IMR-90 (cell line): ENCODE data around the gene PRMT7. TPM values are rescaled to one million over a fixed set of nuclear protein-coding genes. Genes with fewer than 3 reads are reported as not detected.

ENCODE experiments used
- ATAC-seq: fragments of 200-7000 bp; cut with Tn5 transposase; 2 replicates; pipeline ENCODE4 v1.9.1; 2020; ENCODE audit warnings: low read depth, mild to moderate bottlenecking, moderate library complexity
- BruUV-seq: library from RNA; stranded (reverse); fragments of 400-500 nt; replicated peaks from 2 replicates; lab custom pipeline; 2021; lab: Mats Ljungman, UMichigan
- CTCF ChIA-PET: fragments of 300-600 bp; formaldehyde crosslinking; extraction: SDS; loops from one replicate; lab custom pipeline; 2021; ENCODE audit warnings: antibody characterized with exemption; lab: Yijun Ruan, JAX
- POLR2A ChIA-PET: fragments of 300-600 bp; sonication (Branson Sonifier 250); formaldehyde crosslinking; loops from one replicate; lab custom pipeline; 2022; ENCODE audit warnings: antibody characterized with exemption; ENCODE audit not compliant: unreplicated experiment; lab: Charles Lee
- DNase-seq: peaks from one replicate; pipeline ENCODE4 v3.0.0; 2013
- H2AFZ ChIP-seq: replicated peaks from 2 replicates; pipeline ENCODE3; 2013; ENCODE audit warnings: low read length, mild to moderate bottlenecking; ENCODE audit not compliant: poor library complexity
- H2AK5ac ChIP-seq: 2 replicates; pipeline ENCODE4 v1.6.1; 2013; ENCODE audit warnings: low read depth, low read length, inconsistent platforms
- H2AK9ac ChIP-seq: replicated peaks from 2 replicates; pipeline ENCODE3; 2013; ENCODE audit warnings: mild to moderate bottlenecking, low read depth, low read length, moderate library complexity; ENCODE audit not compliant: poor library complexity
- H2BK120ac ChIP-seq: 2 replicates; pipeline ENCODE4 v1.6.1; 2013; ENCODE audit warnings: low read depth, low read length, inconsistent platforms
- H2BK15ac ChIP-seq: 3 replicates; pipeline ENCODE4 v1.6.1; 2013; ENCODE audit warnings: low read depth, low read length, inconsistent platforms
- H2BK20ac ChIP-seq: 2 replicates; pipeline ENCODE4 v1.6.1; 2013; ENCODE audit warnings: low read depth, mild to moderate bottlenecking, inconsistent platforms, low read length, moderate library complexity
- H2BK5ac ChIP-seq: 2 replicates; pipeline ENCODE4 v1.6.1; 2013; ENCODE audit warnings: mild to moderate bottlenecking, low read depth, low read length, inconsistent platforms; ENCODE audit not compliant: poor library complexity, severe bottlenecking
- H3K14ac ChIP-seq: replicated peaks from 2 replicates; pipeline ENCODE4 v1.6.1; 2013; ENCODE audit warnings: low read depth, low read length, inconsistent platforms
- H3K18ac ChIP-seq: 2 replicates; pipeline ENCODE4 v1.6.1; 2013; ENCODE audit warnings: low read depth, low read length, control low read depth
- H3K23ac ChIP-seq: 2 replicates; pipeline ENCODE4 v1.6.1; 2013; ENCODE audit warnings: low read depth, low read length, inconsistent platforms
- H3K27ac ChIP-seq: 2 replicates; pipeline ENCODE4 v1.5.1; 2013; ENCODE audit warnings: mild to moderate bottlenecking, control low read depth, low read length; ENCODE audit not compliant: insufficient read depth
- H3K27me3 ChIP-seq: 2 replicates; pipeline ENCODE4 v1.6.1; 2013; ENCODE audit warnings: low read length; ENCODE audit not compliant: control insufficient read depth, insufficient read depth
- H3K36me3 ChIP-seq: 2 replicates; pipeline ENCODE4 v1.6.1; 2013; ENCODE audit warnings: low read length, mixed read lengths; ENCODE audit not compliant: control insufficient read depth, insufficient read depth
- H3K4ac ChIP-seq: 2 replicates; pipeline ENCODE4 v1.6.1; 2013; ENCODE audit warnings: low read depth, low read length, inconsistent platforms
- H3K4me1 ChIP-seq: 2 replicates; pipeline ENCODE4 v1.6.1; 2013; ENCODE audit warnings: low read length, mixed read lengths; ENCODE audit not compliant: control insufficient read depth, insufficient read depth
- H3K4me2 ChIP-seq: 2 replicates; pipeline ENCODE4 v1.6.1; 2013; ENCODE audit warnings: low read depth, mild to moderate bottlenecking, control low read depth, low read length, moderate library complexity
- H3K4me3 ChIP-seq: 2 replicates; pipeline ENCODE4 v1.5.1; 2013; ENCODE audit warnings: low read depth, mild to moderate bottlenecking, control low read depth, low read length, moderate library complexity; ENCODE audit not compliant: insufficient read depth
- H3K56ac ChIP-seq: 2 replicates; pipeline ENCODE4 v1.6.1; 2013; ENCODE audit warnings: low read length, inconsistent platforms; ENCODE audit not compliant: insufficient read depth; ENCODE audit errors: extremely low read depth
- H3K79me1 ChIP-seq, 2 experiments: 2 replicates each; pipeline ENCODE4 v1.6.1; 2013; ENCODE audit warnings: low read length in 2 of 2, inconsistent platforms in 1 of 2, low read depth in 1 of 2
- H3K9ac ChIP-seq: 2 replicates; pipeline ENCODE4 v1.6.1; 2013; ENCODE audit warnings: low read depth, low read length, control low read depth
- H3K9me1 ChIP-seq: 2 replicates; pipeline ENCODE4 v1.6.1; 2013; ENCODE audit warnings: low read length, inconsistent platforms; ENCODE audit not compliant: insufficient read depth
- H3K9me3 ChIP-seq: 2 replicates; pipeline ENCODE4 v1.6.1; 2013; ENCODE audit warnings: low read length; ENCODE audit not compliant: control insufficient read depth, insufficient read depth
- H4K20me1 ChIP-seq: 2 replicates; pipeline ENCODE4 v1.6.1; 2013; ENCODE audit warnings: low read length, inconsistent platforms; ENCODE audit not compliant: insufficient read depth
- H4K5ac ChIP-seq: 2 replicates; pipeline ENCODE4 v1.6.1; 2013; ENCODE audit warnings: mild to moderate bottlenecking, low read depth, low read length, control low read depth
- H4K8ac ChIP-seq, 2 experiments: 2 replicates each; pipeline ENCODE4 v1.6.1; 2013; ENCODE audit warnings: low read depth in 2 of 2, low read length in 2 of 2, control low read depth in 1 of 2, inconsistent platforms in 1 of 2
- H4K91ac ChIP-seq: 2 replicates; pipeline ENCODE4 v1.6.1; 2013; ENCODE audit warnings: low read depth, low read length, inconsistent platforms; ENCODE audit not compliant: insufficient read depth
- BHLHE40 ChIP-seq: fragments of 150-350 bp; IDR thresholded peaks from 2 replicates; pipeline ENCODE4 v1.6.1; 2016; ENCODE audit warnings: mild to moderate bottlenecking, low read depth, low read length
- CEBPB ChIP-seq: IDR thresholded peaks from 2 replicates; pipeline ENCODE4 v1.6.1; 2012; ENCODE audit warnings: low read depth, low read length, improper control_type of control experiment
- CHD1 ChIP-seq: IDR thresholded peaks from 2 replicates; pipeline ENCODE4 v1.6.1; 2012; ENCODE audit warnings: low read depth, low read length, improper control_type of control experiment
- ELK1 ChIP-seq: fragments of 150-350 bp; IDR thresholded peaks from 2 replicates; pipeline ENCODE4 v1.6.1; 2016; ENCODE audit warnings: low read depth, mild to moderate bottlenecking, low read length, moderate library complexity, borderline replicate concordance
- FOS ChIP-seq: fragments of 150-350 bp; IDR thresholded peaks from 2 replicates; pipeline ENCODE4 v1.6.1; 2016; ENCODE audit warnings: low read depth, low read length
- MAFK ChIP-seq: IDR thresholded peaks from 2 replicates; pipeline ENCODE4 v1.6.1; 2012; ENCODE audit warnings: low read depth, low read length, improper control_type of control experiment
- MAZ ChIP-seq: IDR thresholded peaks from 2 replicates; pipeline ENCODE4 v1.6.1; 2012; ENCODE audit warnings: low read depth, mild to moderate bottlenecking, low read length, improper control_type of control experiment, moderate library complexity, borderline replicate concordance
- MXI1 ChIP-seq: IDR thresholded peaks from 2 replicates; pipeline ENCODE4 v1.6.1; 2012; ENCODE audit warnings: low read depth, mild to moderate bottlenecking, low read length, moderate library complexity, borderline replicate concordance
- NFE2L2 ChIP-seq: fragments of 150-350 bp; IDR thresholded peaks from 2 replicates; pipeline ENCODE4 v1.6.1; 2016; ENCODE audit warnings: low read depth, mild to moderate bottlenecking, low read length
- RAD21 ChIP-seq: IDR thresholded peaks from 2 replicates; pipeline ENCODE4 v1.6.1; 2012; ENCODE audit warnings: low read length, improper control_type of control experiment
- SMC3 ChIP-seq: fragments of 150-350 bp; IDR thresholded peaks from 2 replicates; pipeline ENCODE4 v1.6.1; 2016; ENCODE audit warnings: low read depth, mild to moderate bottlenecking, antibody characterized with exemption, low read length, moderate library complexity
- WGBS, 2 experiments: methylation state at CpG; one replicate each; pipeline versions ENCODE4 v1.1.5 to v1.1.7; 2013; ENCODE audit warnings: missing lambda C conversion rate in 2 of 2; ENCODE audit not compliant: insufficient read length in 1 of 2; ENCODE audit errors: extremely low coverage in 2 of 2; 5-methylcytosine and 5-hydroxymethylcytosine counted together
- dilution Hi-C: fragments of 300-500 bp; cut with HindIII; formaldehyde crosslinking; loops from one replicate; pipeline ENCODE4 v1.14.3; 2018; ENCODE audit warnings: low sequenced_read_pairs; ENCODE audit not compliant: unreplicated experiment
- in situ Hi-C: fragments of 300-500 bp; cut with MboI; formaldehyde crosslinking; loops from 3 replicates; pipeline ENCODE4 v1.14.3; 2019; ENCODE audit warnings: low sequenced_read_pairs, inconsistent platforms, mixed read lengths
- intact Hi-C: fragments of 100-400 bp; cut with micrococcal nuclease; formaldehyde crosslinking; loops from 2 replicates; pipeline ENCODE4 v1.10.0; 2022
- polyA plus RNA-seq, 3 experiments: library from polyadenylated mRNA; depleted of rRNA; stranded (reverse); fragments of >200 nt; gene quantifications; 2 replicates each; pipeline ENCODE4 v1.2.3, GENCODE V29; 2012; ENCODE audit warnings: low replicate concordance in 1 of 3
- total RNA-seq: library from RNA; depleted of rRNA; stranded (reverse); fragments of >200 nt; gene quantifications from 2 replicates; pipeline ENCODE4 v1.2.3, GENCODE V29; 2012
- TF ChIP-seq, protein P1 (sequence below): fragments of 150-350 bp; IDR thresholded peaks from 2 replicates; pipeline ENCODE4 v1.6.1; 2017; ENCODE audit warnings: mild to moderate bottlenecking, antibody characterized with exemption, low read length, low read depth
- TF ChIP-seq, protein P2 (sequence below): conservative IDR thresholded peaks from 2 replicates; pipeline ENCODE4 v1.5.1; 2012; ENCODE audit warnings: mild to moderate bottlenecking, low read depth, low read length, improper control_type of control experiment

Gene PRMT7
- total and polyA plus RNA-seq, 2 of the 4 experiments (the other 2 are of a cell fraction) = 63.1 to 68.6 TPM

GRCh38 chr16:68263559-68264127 lies 47.2 kb upstream of the PRMT7 start:
- Histone ChIP-seq H3K4me2 (peak overlapping the region; percentile 74), H3K9me3 (no peaks in the 10 kb centered on the region), H2AK9ac (peak overlapping the region; percentile 80), H3K36me3 (peaks cover 8% of the 10 kb centered on the region), H3K4me3 (peak overlapping the region; percentile 84), H3K18ac (peak overlapping the region; percentile 6; the same call in 1 of the 2 replicates), H2AK5ac (peak overlapping the region; percentile 77), H3K23ac (peak overlapping the region; percentile 53), H2AFZ (peak overlapping the region; percentile 96), H3K9me1 (peaks cover 5% of the 10 kb centered on the region; the same call in 1 of the 2 replicates), H2BK15ac (0 out of 3 replicates have a peak overlapping the region, but pooled peaks have one; percentile 33), H3K4me1 (peaks cover 10% of the 10 kb centered on the region), H3K56ac (peak overlapping the region; percentile 56; the same call in 1 of the 2 replicates), H3K27ac (peak overlapping the region; percentile 98), H4K91ac (peak overlapping the region; percentile 88), H3K27me3 (no peaks in the 10 kb centered on the region), H2BK120ac (peak overlapping the region; percentile 72; the same call in 1 of the 2 replicates), H4K8ac (peak overlapping the region; percentile 84 to 92), H4K20me1 (peaks cover 19% of the 10 kb centered on the region), H3K9ac (peak overlapping the region; percentile 89), H2BK5ac (peak overlapping the region; percentile 97), H3K14ac (peak overlapping the region; percentile 91; the same call in 1 of the 2 replicates), H4K5ac (peak overlapping the region; percentile 82), H3K79me1 (peaks cover 3 to 42% of the 10 kb centered on the region in 2 experiments), H2BK20ac (peak overlapping the region; percentile 28; the same call in 1 of the 2 replicates), H3K4ac (peak overlapping the region; percentile 95)
- TF ChIP-seq, protein P1, sequence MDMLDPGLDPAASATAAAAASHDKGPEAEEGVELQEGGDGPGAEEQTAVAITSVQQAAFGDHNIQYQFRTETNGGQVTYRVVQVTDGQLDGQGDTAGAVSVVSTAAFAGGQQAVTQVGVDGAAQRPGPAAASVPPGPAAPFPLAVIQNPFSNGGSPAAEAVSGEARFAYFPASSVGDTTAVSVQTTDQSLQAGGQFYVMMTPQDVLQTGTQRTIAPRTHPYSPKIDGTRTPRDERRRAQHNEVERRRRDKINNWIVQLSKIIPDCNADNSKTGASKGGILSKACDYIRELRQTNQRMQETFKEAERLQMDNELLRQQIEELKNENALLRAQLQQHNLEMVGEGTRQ = no peak
- TF ChIP-seq ELK1 (no peak), FOS (no peak), MAZ (no peak), RAD21 (no peak), MXI1 (no peak), MAFK (no peak), SMC3 (no peak), CEBPB (no peak), CHD1 (no peak), BHLHE40 (no peak), NFE2L2 (no peak)
- TF ChIP-seq, protein P2, sequence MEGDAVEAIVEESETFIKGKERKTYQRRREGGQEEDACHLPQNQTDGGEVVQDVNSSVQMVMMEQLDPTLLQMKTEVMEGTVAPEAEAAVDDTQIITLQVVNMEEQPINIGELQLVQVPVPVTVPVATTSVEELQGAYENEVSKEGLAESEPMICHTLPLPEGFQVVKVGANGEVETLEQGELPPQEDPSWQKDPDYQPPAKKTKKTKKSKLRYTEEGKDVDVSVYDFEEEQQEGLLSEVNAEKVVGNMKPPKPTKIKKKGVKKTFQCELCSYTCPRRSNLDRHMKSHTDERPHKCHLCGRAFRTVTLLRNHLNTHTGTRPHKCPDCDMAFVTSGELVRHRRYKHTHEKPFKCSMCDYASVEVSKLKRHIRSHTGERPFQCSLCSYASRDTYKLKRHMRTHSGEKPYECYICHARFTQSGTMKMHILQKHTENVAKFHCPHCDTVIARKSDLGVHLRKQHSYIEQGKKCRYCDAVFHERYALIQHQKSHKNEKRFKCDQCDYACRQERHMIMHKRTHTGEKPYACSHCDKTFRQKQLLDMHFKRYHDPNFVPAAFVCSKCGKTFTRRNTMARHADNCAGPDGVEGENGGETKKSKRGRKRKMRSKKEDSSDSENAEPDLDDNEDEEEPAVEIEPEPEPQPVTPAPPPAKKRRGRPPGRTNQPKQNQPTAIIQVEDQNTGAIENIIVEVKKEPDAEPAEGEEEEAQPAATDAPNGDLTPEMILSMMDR = no peak
- intact Hi-C loops = loop anchor here (5.0 kb wide), 2 partner anchors 34 to 249 kb away; no protein-coding TSS in a partner anchor
- ChIA-PET CTCF (interaction anchor here (0.7 to 2.2 kb wide), 14 partner anchors 9 to 72 kb away, joined by 3 to 10 read pairs (median 4); partner anchors contain the start of genes PRMT7 and SLC7A6OS), POLR2A (interaction anchor here (0.6 to 1.0 kb wide), 3 partner anchors 26 to 45 kb away, joined by 3 to 4 read pairs (median 3); no protein-coding TSS in a partner anchor)
- no peak for DNase-seq
- no TSS peak for BruUV-seq
- dilution Hi-C loops = no loop called here
- no peak for ATAC-seq
- 43% methylated on average over 5 of the region's 11 CpGs; no CpG with 5 or more reads in 1 of the 2 experiments for WGBS, 2 experiments
- in situ Hi-C loops = loop anchor here (5.0 kb wide), 1 partner anchor 64 kb away; no protein-coding TSS in a partner anchor
